ENCODE results near the gene SOX6.
"Not testable (repeated sequence)": the region's sequence is repeated elsewhere in the genome, so short reads cannot be mapped to it uniquely, and the experiment has no call there.

Gene SOX6

DNA sequence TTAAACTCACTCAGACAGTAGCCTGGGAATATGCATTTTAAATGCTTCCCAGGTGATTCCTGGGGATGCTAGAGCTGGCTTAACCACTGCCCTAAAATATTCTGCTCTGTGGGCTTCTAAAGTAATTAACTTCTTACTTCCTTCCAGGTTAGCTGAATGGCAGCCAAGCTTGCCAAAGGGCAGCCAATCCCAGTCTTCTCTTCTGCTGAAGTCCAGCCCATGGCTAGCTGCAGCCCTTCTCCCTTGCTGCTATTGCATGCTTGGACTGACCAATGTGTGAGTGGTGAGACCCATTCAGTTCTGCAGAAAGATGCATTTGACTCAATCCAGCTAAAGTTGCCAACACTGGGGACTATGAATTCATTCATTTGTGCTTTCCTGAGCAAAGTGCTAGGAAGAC, 411.9 kb downstream of the SOX6 start:
- DNase-seq: no peak

DNA sequence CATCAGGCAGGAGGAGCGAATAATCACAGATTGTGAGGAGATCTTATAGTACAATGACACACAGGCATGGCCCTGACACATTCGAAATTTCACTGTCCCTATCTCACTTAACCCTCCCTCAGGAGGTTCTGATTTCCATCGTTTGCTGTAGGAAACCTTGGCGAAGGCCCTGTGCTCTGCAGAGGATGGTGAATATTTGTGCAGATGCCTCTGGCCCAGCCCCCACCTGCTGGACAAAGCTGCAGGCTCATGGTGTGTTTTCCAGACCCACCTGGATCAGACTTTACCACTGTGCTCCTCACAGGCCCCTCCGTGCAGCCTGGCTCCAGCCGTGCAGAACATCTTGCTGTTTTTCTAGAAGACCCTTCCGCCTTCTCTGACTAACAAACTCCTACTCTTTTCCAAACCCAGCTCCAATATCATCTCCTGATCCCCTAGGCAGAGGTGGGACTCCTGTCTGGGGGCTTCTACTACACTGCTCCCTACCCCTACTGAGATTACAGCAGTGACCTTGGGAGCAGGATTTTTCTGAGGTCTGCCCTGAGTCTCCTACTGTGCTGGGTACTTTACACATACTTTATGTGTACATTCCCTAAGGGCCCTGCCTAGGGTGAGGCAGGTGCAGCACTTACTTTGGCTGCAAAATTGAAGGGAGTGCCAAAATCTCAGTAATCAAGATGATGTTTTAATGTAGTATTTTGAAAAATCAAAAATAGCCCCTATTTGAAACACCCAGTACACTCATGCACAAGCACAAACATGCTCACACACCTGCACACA, 412.7 kb downstream of the SOX6 start:
- DNase-seq: no peak

DNA sequence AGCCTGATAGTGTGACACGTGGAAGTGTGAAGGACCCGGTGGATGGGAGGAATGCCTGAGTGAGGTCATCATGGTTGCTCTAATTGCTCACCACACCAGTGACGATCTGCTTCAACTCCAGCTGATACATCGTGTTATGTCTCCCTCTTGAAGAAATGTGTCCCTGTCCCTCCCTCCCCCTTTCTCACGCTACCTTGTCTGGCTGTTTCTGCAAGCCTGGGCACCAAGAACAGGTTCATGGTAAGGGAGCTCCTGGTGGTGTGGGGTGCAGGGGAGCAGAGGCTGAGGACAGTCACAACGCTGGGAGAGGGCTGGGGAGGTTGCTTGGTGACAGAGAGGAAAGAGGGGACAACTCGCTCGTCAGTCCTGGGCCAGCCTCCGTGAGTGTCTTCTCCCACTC, 413.4 kb downstream of the SOX6 start:
- DNase-seq: no peak

DNA sequence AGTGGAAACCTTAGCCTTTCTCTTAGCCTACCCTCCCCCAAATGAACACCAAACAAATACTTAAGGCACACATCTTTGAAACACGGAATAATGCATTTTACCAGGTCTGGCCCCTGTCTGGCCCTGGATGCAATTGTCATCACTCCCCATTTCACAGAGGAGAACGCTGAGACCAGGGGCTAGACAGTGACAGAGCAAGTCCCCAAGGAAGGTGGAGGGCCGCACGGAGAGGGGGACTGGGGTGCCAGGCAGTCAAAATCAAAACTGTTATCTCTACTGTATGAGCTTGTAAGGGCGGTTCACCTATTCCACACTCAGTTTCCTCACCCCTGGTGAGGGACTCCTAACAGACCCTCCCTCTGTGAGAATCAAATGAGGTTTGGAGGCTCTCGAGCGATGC, 414.2 kb downstream of the SOX6 start:
- no peak for DNase-seq

DNA sequence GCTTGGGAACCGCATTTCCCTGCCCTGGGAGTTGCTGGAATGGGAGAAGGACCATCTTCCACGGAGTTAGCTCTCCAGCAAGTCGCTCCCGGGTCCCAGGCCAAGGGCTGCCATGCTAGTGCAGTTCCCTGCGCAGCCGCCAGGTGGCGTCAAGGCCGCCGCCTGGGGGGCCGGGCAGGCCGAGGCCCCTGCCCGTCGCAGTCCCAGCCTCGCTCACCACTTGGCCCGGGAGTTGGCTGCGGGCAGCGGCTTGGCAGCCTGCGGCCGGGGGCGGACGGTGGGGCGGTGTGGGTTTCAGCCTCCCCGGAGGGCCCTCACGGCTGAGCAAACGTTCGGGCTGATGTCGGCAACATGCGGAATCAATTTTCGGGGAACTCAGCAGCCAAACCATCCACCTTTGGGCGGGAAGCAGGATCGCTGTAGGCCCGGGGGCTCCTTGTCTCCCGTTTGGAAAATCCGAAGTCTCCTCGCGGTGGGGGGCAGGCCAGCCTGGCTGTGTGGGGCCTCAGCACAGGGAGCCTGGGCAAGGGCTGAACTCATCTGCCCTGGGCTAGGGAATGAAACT, 415.1 kb downstream of the SOX6 start:
- no peak for DNase-seq

GRCh38 chr11:15940462-15941205, 415.7 kb downstream of the SOX6 start:
- no peak for DNase-seq

GRCh38 chr11:15938983-15939382, 417.4 kb downstream of the SOX6 start:
- no peak for DNase-seq

GRCh38 chr11:15938121-15938611, 418.2 kb downstream of the SOX6 start:
- DNase-seq: no peak

GRCh38 chr11:15937601-15938120, 418.7 kb downstream of the SOX6 start:
- DNase-seq: no peak

DNA sequence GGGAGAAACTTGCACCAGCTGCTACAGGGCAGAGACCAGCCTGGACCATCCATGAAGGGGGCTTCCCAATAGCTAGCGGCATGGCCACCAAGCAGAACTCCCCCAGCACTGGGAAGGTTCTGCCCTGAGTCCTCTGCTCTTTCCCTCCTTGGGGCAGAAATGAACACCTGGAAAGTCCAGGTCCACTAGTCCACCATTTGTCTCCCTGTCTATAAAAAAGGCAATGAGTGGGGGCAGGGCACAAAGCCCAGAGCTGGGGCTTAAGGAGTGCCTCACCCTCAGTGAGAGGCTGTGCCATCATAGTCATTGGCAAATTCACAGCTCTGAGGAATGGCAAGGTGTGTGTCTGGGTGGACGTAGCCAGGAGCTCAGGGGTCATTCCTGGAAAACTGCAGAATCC, 420.3 kb downstream of the SOX6 start:
- DNase-seq: no peak

- DNase-seq: no peak
Measured at GRCh38 chr11:15935373-15935772, 421.0 kb downstream of the SOX6 start.

- DNase-seq: no peak
Measured at GRCh38 chr11:15933886-15934625, 422.3 kb downstream of the SOX6 start.

DNA sequence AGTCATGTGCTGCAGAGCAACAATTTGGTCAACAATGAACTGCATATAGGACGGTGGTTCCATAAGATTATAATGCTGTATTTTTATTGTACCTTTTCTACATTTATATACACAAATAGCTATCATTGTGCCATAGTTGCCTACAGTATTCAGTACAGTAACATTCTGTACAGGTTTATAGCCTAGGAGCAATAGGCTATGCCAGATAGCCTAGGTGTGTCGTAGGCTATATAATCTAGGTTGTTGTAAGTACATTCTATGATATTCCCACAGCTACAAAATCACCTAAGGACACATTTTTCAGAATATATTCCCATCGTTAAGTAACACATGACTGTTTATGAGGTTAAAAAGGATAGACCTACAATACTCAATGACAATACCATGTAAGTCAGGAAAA, 423.9 kb downstream of the SOX6 start:
- DNase-seq: no peak

DNA sequence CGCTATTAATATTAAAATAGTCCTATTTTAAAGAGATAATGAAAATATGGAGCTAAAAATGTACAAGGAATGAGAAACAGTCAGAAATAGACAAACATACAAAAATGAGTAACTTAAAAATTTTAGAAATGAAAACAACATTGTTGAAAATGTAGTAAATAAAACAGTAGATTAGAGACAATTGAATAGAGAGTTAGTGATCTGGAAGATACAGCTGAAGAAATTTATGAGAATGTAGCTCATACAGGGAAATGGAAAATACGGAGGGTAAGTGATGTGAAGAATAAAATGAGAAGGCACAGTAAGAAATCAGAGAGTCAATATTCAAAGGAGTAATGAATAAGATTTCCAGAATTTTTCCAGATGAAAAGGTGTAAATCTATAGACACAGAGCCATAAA, 424.8 kb downstream of the SOX6 start:
- DNase-seq: no peak

DNA sequence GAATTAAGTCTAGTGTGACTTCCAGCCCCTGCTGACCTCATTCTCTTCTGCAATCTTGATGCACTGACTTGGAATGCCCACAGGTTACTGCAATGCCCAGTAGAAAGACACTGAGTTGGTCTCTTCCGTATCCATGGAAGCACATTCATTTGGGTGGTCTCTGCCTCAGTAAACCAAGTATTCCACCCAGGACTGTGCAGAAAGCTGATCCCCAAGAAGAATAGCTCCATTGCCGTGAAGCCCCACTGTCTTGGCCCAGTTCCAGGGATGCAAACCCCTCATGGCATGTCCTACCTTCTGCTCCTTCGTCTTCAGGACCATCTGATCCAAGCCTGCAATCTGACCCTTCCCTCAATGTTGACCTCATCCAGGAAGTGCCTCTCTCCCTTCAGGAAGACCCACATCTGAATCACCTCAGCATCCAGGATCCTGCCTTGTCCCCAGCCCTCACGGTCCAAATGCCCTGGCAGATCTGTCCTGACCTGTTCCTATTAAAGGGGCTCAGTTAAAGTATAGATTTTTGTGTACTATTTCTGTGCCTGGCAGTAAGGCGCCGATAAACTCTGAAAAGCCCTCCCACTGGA, 425.8 kb downstream of the SOX6 start:
- DNase-seq: no peak

DNA sequence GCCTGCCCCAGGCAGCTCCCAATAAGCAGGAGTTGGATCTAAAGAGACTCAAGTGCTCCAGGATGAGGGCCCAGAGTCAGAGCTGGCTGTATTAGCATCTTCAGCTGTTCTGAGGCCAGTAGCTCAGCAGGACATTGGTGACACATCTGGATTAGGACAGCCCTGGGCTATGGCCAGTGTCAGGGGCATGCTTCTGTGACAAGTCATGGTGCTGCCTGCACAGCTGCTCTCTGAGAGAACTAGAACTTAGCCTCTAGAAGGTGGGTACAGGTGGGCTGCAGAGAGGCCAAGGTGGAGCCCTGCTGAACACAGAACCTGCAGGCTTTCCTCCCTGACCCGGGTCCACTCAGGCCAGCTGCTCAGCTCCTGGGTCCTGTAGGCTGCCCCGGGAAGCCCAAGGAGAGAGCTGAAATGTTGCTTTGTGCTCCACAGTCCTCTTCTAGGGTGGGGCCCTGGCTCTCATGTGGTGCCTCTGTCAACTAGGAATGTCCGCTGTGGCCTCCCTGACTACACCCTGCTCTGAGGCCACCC, 426.9 kb downstream of the SOX6 start:
- DNase-seq: no peak

GRCh38 chr11:15927864-15928217, 428.5 kb downstream of the SOX6 start:
- no peak for DNase-seq

DNA sequence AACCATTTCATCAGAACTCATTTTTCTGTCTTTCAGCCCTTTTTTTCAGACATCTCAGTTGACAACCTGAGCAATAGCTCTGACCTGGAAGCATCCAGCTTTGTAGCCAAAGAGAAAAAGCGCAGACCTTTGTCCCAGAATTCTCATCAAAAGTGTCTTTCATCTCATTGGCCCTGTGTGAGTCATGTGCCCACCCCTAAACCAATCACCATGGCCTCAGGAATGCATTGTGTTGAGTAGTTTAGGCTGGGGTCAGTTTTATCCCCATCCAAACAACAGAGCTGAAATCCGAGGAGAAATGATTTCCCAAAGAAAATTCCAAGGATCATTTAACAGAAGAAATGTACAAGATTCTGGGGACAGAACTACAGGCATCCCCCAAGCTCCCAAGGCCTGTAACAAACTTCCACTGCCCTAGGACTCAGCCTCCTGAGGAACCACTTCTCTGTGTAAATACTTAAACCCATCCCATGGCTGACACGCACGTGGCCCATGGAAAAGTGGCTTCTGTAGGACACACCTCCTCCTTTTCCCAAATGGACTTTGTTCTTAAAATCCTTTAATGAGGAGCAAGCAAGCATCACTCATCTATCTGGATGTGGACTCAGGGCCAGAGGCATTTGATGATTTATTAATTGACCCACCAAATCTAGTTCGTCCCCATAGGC, 429.0 kb downstream of the SOX6 start:
- DNase-seq: no peak

GRCh38 chr11:15926071-15926470, 430.3 kb downstream of the SOX6 start:
- DNase-seq: no peak

- DNase-seq: no peak
Measured at GRCh38 chr11:15923183-15923582, 433.2 kb downstream of the SOX6 start.

DNA sequence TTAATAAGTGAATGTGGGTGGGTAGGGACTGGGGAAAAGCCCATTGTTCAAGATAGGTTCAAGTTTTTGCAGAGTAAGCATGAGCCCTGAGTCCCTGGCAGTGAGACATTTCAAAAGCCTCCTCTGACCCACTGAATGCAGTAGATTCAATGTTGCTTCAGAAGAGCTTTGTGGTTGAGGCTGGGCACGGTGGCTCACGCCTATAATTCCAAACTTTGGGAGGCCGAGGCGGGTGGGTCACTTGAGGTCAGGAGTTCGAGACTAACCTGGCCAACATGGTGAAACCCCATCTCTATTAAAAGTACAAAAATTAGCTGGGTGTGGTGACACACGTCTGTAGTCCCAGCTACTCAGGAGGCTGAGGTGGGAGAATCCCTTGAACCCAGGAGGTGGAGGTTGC, 433.6 kb downstream of the SOX6 start:
- DNase-seq: not testable (repeated sequence)

All from T-helper 9 cell (primary cell).